Measurements from ENCODE around the gene DPH1.

- TF ChIP-seq CTCF (conservative IDR thresholded peaks at IDR 0.05; ENCODE audit: low read length) = no peak
- no peak for TF ChIP-seq EZH2phosphoT487 (IDR thresholded peaks at IDR 0.05; ENCODE audit: borderline replicate concordance)
These were observed 10.2 kb upstream of the DPH1 start for GRCh38 chr17:2019723-2020122.
